ENCODE results near the gene EPG5.
"Not testable (repeated sequence)": the region's sequence is repeated elsewhere in the genome, so short reads cannot be mapped to it uniquely, and the experiment has no call there.

The EPG5 gene

DNA sequence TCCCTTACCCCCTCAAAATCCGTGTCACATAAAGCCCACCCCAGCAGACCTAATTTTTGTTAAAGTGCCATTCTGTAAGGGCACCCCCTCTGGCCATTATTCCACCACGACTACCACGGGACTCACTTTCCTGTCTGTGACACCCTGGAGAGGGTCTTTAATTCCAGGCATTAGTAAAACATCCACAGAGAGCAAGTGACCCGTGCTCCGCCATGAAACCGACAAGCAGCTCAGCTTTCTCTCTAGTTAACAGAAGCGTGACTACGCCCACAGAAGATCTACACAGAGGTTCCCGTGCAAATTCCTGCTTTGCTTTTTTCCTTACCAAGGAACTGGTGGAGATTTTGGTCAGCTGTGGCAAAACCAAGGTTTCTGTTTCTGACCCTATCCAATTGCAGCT, 137.3 kb downstream of the EPG5 start:
- TF ChIP-seq, protein P1, sequence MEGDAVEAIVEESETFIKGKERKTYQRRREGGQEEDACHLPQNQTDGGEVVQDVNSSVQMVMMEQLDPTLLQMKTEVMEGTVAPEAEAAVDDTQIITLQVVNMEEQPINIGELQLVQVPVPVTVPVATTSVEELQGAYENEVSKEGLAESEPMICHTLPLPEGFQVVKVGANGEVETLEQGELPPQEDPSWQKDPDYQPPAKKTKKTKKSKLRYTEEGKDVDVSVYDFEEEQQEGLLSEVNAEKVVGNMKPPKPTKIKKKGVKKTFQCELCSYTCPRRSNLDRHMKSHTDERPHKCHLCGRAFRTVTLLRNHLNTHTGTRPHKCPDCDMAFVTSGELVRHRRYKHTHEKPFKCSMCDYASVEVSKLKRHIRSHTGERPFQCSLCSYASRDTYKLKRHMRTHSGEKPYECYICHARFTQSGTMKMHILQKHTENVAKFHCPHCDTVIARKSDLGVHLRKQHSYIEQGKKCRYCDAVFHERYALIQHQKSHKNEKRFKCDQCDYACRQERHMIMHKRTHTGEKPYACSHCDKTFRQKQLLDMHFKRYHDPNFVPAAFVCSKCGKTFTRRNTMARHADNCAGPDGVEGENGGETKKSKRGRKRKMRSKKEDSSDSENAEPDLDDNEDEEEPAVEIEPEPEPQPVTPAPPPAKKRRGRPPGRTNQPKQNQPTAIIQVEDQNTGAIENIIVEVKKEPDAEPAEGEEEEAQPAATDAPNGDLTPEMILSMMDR (IDR thresholded peaks at IDR 0.05; ENCODE audit: control insufficient read depth, extremely low read depth, insufficient read depth): no peak
- DNase-seq (ENCODE audit: low read depth): no peak
- no peak overlapping the region for H3K4me3 ChIP-seq (ENCODE audit: low read depth, low read length)

DNA sequence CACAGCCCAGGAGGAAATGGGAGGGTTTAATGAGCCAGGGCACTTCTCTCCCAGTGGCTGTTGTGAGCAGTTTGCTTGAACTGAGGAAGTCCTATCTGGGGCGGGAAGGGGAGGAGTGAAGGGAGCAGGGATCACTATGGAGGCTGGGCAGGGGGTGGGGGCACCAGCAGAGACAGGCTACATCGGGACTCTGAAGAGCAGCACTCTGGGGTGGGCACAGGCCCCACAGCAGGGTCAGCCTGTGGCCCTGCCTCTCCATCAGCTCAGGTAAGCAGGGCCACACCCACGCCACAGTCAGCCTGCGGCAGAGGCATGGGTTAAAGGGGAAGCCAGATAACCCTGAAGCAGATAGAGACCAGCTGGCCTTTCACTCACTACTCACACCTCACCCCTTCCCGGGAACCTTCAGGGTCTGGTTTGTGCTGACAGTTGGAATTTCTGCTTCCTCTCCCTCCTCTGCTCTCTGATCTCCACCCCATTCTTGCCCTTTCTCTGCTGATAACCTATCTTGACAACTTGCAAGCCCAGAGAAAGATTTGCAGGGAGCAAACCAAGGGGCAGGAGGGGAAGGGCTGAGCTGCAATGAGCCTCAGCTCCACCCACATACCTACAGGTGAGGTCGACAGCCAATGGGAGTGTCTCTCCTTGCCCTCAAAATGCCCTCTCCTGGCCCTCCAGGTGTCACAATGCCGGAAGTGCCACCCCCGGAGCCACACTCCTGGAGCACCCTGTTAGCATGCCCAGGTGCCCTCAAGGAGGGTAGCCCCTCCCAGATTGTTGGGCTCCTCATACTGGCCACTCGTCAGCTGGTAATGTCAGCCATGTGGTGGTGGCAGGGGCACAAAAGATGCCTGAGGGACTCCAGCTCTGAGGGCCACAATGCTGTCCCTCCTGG, 138.0 kb downstream of the EPG5 start:
- DNase-seq (ENCODE audit: low read depth): no peak
- TF ChIP-seq, protein P1 (IDR thresholded peaks at IDR 0.05; ENCODE audit: control insufficient read depth, extremely low read depth, insufficient read depth): no peak
- H3K4me3 ChIP-seq (ENCODE audit: low read depth, low read length): no peak overlapping the region

GRCh38 chr18:45826716-45827115, 140.4 kb downstream of the EPG5 start:
- DNase-seq (ENCODE audit: low read depth); H3K4me3 ChIP-seq (ENCODE audit: low read depth, low read length): not testable (repeated sequence)

- TF ChIP-seq, protein P1 (IDR thresholded peaks at IDR 0.05; ENCODE audit: control insufficient read depth, extremely low read depth, insufficient read depth): no peak
- DNase-seq (ENCODE audit: low read depth): no peak
- no peak overlapping the region for H3K4me3 ChIP-seq (ENCODE audit: low read depth, low read length)
Observed at GRCh38 chr18:45826084-45826483, 141.0 kb downstream of the EPG5 start.

- TF ChIP-seq, protein P1 (IDR thresholded peaks at IDR 0.05; ENCODE audit: control insufficient read depth, extremely low read depth, insufficient read depth): no peak
- no peak for DNase-seq (ENCODE audit: low read depth)
- H3K4me3 ChIP-seq (ENCODE audit: low read depth, low read length): no peak within 1 kb of the TSS
Observed at GRCh38 chr18:45825258-45826044, 141.7 kb downstream of the EPG5 start, which contains the start of gene SIGLEC15. Gene SIGLEC15, plus strand, starts transcription at chr18:45825675. Its CDS starts 54 bp downstream, at chr18:45825729.

DNA sequence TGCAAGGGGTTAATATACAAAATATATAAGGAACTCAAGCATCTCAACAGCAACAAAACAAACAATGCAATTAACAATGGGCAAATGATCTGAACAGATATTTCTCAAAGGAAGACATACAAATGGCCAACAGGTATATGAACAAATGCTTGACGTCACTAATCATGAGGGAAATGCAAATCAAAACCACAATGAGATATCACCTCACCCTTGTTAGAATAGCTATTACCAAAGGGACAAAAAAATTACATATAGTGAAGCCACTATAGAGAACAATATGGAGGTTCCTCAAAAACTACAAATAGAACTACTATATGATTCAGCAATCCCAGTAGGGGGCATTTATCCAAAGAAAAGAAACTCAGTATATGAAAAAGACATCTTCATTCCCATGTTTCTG, 145.4 kb downstream of the EPG5 start:
- TF ChIP-seq, protein P1 (IDR thresholded peaks at IDR 0.05; ENCODE audit: control insufficient read depth, extremely low read depth, insufficient read depth): no peak
- no peak overlapping the region for H3K4me3 ChIP-seq (ENCODE audit: low read depth, low read length)

DNA sequence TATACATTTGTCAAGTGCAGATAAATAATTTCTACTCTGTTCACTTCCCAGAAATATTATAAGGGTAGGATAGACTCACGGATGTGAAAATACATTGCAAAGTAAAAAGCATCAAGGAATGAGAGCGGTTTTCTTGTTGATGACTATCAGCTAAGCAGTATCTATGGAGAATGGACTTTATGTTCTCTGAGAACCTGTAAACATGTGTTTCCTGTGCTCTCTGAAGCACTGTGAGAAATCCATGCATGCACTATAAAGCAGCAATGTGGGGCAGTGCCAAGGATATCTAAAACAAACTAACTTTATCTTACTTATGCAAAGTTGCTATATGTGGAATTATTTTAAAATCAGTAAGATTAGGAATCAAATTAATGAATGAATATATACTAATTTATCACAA, 146.1 kb downstream of the EPG5 start:
- TF ChIP-seq, protein P1 (IDR thresholded peaks at IDR 0.05; ENCODE audit: control insufficient read depth, extremely low read depth, insufficient read depth): no peak
- H3K4me3 ChIP-seq (ENCODE audit: low read depth, low read length): no peak overlapping the region
- no peak for DNase-seq (ENCODE audit: low read depth)

More for the DNA sequence above, 145.4 kb downstream of the EPG5 start:
- no peak for DNase-seq (ENCODE audit: low read depth)
